GM12874 (cell line): Measurements from ENCODE around the gene INA.

Experiments used
- CTCF ChIP-seq: IDR thresholded peaks from 2 replicates; pipeline ENCODE4 v1.5.1; 2011; ENCODE audit warnings: low read depth, mild to moderate bottlenecking, control low read depth, low read length, moderate library complexity; ENCODE audit not compliant: insufficient read depth

The INA gene

GRCh38 chr10:103282961-103283360 is 6.0 kb downstream of the INA start:
- no peak for TF ChIP-seq CTCF

- TF ChIP-seq CTCF: no peak
Observed at GRCh38 chr10:103284170-103284569, 7.2 kb downstream of the INA start.

- TF ChIP-seq CTCF: no peak
Observed at GRCh38 chr10:103287992-103288391, 11.1 kb downstream of the INA start.

- no peak for TF ChIP-seq CTCF
Observed at GRCh38 chr10:103291588-103291987, 14.7 kb downstream of the INA start.

GRCh38 chr10:103295374-103296015 is 18.6 kb downstream of the INA start:
- no peak for TF ChIP-seq CTCF

GRCh38 chr10:103307594-103307993 is 30.7 kb downstream of the INA start:
- no peak for TF ChIP-seq CTCF

GRCh38 chr10:103310197-103310596 is 33.3 kb downstream of the INA start:
- TF ChIP-seq CTCF: no peak
